ENCODE data around the gene PDZD2.
"Not testable (repeated sequence)": the region's sequence is repeated elsewhere in the genome, so short reads cannot be mapped to it uniquely, and the experiment has no call there.

The PDZD2 gene

DNA sequence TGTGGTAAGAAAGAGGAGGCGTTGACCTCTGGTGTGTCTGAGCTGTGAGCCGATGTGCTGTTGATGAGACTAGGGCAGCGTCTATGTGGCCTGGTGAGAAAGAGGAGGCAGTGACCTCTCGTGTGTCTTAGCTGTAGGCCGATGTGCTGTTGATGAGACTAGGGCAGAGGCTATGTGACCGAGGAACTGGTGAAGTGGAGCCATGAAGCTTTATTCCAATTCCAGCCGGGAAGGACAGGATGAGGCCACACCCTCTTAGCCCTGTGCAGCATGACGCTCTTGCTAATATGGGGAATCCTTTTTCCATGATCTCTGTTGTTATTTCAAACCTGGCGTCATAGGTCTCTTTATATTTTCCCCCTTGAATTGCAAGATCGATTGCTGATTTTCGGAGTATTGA lies 362.8 kb downstream of the PDZD2 start:
- no peak for DNase-seq (ENCODE audit: low read depth, low spot score)

DNA sequence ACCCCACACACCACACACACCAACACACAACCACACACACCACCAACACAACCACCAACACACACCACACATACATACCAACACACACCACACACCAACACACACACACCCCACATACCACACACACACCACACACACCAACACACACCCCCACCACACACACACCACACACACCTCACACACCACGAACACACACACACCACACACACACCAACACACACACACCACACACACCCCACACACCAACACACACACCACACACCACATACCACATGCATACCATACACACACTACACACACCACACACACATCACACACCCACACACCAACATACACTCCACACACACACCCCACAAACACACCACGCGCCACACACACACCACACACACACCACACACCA lies 363.8 kb downstream of the PDZD2 start:
- no peak for DNase-seq (ENCODE audit: low read depth, low spot score)

DNA sequence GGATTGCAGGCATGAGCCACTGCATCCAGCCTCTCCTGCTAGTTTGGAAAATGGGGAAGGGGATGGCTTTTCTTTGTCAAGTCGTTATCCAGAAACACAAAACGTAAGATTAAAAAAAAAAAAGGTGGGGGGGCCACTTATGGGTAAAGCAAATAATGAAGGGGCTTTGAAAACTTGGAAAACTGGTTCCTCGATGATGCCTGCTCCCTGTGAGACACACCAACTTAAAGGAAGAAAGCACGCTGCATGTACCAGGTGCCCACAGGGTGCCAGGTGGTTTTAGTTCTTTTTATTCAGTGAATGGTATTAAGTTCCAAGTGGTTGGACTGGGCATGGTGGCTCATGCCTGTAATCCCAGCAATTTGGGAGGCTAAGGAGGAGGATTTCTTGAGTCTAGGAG lies 365.1 kb downstream of the PDZD2 start:
- no peak for DNase-seq (ENCODE audit: low read depth, low spot score)

DNA sequence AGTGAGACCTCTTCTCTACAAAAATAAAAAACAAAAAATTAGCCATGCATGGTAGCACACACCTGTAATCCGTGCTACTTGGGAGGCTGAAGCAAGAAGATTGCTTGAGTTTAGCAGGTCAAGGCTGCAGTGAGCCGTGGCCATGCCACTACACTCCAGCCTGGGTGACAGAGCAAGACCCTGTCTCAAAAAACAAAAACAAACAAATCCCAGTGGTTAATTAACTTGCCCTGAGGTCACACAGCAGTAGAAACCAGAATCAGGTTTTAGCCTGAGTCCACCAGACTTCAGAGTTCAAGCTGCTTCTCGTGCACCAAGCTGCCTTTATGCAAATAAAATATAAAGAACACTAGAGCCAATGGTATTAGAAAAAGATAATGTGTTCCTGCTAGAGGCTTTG lies 365.5 kb downstream of the PDZD2 start:
- DNase-seq (ENCODE audit: low read depth, low spot score) = no peak

DNA sequence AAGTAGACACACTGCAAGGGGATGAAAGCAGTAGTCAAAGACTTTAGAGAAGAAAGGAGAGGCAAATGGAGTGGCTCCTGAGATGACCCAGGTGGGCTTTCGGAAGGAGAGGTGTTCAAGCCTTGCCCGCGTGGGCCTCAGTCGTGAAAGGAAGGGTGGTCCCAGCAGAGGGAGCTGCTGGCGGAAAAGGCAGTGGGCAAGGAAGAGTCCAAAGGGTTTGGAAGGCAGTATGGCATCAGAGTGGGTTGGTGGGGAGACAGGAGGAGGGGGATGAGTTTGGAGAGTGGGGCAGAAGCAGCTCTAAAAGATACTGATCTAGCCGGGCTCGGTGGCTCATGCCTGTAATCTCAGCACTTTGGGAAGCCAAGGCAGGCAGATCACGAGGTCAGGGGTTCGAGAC lies 369.8 kb downstream of the PDZD2 start:
- no peak for DNase-seq (ENCODE audit: low read depth, low spot score)

DNA sequence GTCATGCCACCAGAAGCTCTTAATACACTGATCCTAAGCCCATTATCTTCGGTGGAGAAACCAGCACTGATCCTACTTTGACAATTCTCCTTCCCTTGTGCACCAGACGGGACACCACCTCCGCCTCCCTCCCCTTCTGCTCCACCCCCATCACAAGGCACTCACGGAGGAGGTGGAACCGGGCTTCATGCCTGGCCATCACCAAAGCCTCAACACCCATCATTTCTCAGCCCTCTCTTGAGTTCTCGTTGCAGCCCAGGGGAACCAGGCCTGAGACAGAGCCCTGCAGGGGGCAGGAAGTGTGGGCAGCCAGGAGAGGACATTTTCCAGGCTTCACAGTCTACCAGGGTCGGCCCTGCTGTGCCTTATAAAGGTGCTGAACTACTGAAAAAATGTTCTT lies 374.7 kb downstream of the PDZD2 start:
- no peak for DNase-seq (ENCODE audit: low read depth, low spot score)

DNA sequence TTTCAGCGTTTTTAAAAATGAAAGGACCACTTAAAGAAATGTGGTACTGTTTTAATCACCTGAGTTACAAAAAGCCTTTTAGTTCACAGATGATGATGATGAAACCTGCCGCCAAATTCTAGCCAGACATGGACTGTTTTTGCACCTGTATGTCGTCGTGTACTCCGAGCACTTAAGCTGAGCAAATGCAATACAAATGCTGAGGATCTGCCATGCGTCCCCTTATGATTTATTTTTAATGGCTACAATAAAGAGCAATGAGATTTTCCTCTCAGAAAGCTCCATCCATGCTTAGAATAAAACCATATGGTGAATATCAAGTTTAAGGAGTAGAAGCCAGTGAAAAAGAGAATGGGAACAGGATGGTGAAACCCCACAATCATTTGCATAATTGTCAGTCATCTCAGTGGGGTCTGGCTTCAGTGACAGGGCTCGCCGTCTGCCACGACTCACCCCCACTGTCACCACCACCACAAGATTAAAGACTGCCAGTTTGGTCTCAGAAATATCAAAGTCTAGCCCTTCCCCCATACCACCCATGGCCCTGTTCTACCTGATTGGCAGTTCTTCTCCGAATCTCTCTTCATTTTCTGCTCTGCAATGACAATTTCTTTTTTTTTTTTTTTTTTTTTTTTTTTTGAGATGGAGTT lies 375.3 kb downstream of the PDZD2 start:
- DNase-seq (ENCODE audit: low read depth, low spot score) = no peak

DNA sequence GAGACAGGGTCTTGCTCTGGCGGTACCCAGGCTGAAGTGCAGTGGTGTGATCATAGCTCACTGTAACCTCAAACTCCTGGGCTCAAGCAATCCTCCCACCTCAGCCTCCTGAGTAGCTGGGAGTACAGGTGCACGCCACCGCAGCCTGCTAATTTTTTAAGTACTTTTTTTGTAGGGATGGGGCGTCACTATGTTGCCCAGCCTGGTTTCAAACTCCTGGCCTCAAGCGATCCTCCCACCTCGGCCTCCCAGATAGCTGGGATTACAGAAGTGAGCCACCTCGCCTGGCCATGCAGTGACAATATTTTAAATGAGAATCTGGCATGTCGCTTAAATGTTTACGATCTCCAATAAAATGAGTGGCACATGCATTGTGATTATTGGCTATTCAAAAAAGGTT lies 376.3 kb downstream of the PDZD2 start:
- not testable (repeated sequence) for DNase-seq (ENCODE audit: low read depth, low spot score)

DNA sequence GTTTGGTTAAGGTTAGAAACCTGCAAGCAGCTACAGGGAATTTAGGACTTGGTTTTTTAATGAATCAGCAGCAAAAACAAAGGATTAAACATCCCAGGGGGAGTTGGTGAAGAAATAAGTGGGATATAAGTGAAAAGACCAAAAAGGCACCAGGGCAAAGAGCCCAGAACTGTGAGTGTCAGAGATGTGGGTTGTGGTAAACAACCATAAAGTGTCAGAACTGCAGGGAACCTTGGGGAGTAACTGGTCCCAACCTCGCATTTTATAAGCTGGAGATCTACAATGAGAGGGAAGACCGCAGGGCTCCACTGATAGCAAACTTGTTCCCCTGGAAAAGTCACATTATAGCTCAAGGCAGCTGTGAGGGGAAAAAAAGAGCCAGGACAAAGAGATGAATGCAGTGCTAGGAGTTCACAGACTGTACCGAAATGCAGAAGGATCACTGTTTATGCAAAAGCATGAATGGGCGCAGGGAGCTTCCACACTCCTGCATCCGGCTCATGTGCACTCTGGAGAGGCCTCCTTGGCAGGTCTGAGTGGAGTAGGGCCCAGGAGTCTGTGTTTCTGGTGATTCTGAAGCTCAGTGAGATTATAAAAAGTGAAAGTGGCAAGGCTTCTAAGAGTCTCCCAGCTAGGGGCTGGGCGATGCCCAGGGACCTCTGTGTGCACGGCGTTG lies 378.9 kb downstream of the PDZD2 start:
- peak; percentile 86 for DNase-seq (ENCODE audit: low read depth, low spot score)

DNA sequence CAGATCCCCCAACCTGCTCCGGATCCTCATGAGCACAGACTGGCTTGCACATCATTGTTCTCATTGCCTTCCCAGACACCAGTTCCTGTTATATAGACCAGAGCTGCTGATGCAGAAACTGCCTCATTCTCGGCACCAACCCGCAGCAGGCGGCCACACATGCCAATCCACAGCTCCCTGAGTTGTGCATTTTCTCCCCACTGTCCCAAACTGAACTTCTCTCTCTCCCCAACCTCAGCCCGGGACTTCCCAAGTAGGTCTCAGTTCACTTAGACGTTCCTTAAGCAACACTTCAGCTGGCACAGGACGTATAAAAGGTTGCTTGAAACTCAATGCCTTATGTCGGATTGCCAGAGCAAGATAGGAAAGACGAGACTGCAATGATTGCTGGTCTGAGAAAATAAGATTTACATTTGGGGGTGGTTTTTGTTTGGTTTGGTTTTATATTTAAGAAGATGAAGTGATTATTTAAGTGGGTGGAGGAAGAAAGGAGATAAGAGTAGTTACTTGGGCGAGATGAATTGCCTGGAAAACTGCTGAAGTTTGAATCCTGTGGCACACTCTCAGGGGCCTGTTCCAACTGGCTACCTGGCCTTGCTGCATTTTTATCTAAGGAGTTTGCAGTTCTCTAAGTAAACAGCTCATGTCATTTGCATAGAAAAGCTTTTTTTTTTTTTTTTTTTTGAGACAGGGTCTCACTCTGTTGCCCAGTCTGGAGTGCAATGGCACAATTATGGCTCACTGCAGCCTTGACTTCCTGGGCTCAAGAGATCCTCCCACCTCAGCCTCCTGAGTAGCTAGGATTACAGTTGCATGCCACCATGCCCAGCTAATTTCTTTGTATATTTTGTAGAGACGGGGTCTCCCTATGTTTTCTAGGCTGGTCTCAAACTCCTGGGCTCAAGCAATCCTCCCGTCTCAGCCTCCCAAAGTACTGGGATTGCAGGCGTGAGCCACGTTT lies 379.8 kb downstream of the PDZD2 start:
- DNase-seq (ENCODE audit: low read depth, low spot score) = peak; percentile 52

DNA sequence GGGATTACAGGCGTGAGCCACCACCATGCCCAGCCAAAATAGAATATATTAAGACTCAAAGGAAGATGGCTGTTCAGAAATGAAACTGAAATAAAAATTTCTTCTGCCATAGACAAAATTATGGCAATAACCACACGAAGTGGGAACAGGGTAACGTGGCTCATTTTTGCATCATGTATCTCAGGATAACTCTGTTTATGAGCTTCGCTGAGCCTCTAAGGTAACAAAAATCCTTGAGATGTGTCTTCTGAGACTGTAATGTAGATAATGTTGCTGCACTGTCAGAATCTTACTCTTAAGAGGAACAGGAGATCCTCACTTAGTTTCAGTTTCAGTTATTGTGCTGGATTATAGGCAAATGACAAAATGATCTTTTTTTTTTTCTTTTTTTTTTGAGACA lies 381.3 kb downstream of the PDZD2 start:
- DNase-seq (ENCODE audit: low read depth, low spot score) = no peak

DNA sequence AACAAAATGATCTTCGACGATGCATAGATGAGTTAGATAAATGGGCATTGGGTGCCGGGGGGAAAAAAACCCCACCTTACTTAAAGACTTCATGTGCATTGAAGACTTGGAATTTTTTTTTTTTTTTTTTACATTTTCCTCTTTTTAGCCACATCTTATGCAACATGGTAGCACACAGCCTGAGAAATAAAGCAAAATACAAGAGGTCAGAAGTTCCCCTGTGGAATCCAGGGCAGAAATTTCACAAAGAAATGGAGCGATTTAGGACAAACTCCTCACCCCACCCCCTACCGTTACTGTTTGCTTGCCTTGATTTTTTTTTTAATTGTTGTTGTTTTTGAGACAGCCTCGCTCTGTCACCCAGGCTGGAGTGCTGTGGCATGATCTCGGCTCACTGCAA lies 382.0 kb downstream of the PDZD2 start:
- no peak for DNase-seq (ENCODE audit: low read depth, low spot score)

DNA sequence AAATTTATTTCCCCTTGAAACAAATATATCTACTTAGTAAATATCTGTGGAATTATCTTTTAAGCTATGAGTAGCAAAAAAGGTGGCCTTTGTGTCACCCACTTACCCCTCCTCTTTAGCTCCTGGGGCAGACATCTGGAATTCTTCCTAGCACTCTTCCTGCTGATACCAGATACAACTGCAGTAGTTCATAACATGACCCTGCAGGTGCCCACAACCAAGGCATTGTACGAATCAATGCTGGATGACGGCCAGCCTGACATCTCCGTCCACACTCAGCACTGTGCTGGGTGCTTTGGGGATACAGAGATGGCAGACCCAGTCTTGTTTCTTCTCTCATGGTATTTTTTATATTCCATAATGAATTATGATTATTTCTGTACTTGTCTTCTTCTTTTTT lies 382.8 kb downstream of the PDZD2 start:
- DNase-seq (ENCODE audit: low read depth, low spot score) = no peak

DNA sequence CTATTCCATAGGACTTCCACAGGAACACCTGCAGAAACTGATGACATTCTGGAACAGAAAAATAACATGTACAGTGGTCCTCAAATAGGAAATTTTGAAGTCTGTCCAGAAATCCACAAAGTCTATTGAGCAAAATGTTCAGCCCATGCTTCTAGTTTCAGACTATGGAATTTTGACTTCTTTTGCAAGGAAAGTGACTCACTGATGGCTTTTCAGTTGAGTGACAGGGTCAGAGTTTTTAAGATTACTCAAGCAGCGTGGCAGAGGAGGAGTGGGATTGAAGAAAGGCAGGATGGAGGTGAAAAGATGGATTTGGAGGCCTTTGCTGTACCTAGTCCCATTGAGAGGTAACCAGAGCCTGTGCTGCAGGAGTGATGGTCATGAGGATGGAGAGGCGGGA lies 383.7 kb downstream of the PDZD2 start:
- peak; percentile 13 for DNase-seq (ENCODE audit: low read depth, low spot score)

DNA sequence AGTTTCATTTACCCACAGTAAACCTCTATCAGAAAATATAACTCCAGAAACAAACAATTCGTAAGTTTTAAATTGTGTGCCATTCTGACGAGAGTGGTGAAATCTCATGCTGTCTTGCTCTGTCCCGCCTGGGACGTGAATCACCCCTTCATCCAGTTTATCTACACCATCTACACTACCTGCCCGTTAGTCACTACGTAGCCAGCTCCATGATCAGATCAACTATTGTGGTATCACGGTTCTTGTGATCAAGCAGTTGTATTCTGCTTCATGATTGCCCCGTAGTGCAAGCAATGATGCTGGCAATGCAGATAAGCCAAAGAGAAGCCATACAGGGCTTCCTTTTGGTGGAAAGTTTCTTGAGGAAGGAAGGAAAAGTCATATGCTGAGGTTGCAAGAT lies 384.9 kb downstream of the PDZD2 start:
- no peak for DNase-seq (ENCODE audit: low read depth, low spot score)

DNA sequence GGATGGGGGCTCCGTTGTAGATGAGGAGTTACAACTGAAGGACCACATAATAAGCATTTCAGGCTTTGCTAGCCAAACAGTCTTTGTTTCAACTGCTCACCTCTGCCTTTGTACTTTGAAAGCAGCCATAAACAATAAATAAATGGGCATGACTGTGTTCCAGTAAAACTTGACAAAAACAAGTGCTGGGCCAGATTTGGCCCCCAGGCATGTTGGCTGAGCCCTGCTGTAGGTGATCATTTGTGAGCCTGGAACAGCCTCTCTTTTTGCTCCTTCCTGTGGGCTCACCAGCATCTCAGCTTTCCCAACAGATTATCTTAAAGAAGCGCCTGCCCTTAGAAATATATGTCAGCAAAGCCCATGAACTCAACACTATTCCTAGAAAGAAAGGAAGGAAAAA lies 385.8 kb downstream of the PDZD2 start:
- DNase-seq (ENCODE audit: low read depth, low spot score) = no peak

DNA sequence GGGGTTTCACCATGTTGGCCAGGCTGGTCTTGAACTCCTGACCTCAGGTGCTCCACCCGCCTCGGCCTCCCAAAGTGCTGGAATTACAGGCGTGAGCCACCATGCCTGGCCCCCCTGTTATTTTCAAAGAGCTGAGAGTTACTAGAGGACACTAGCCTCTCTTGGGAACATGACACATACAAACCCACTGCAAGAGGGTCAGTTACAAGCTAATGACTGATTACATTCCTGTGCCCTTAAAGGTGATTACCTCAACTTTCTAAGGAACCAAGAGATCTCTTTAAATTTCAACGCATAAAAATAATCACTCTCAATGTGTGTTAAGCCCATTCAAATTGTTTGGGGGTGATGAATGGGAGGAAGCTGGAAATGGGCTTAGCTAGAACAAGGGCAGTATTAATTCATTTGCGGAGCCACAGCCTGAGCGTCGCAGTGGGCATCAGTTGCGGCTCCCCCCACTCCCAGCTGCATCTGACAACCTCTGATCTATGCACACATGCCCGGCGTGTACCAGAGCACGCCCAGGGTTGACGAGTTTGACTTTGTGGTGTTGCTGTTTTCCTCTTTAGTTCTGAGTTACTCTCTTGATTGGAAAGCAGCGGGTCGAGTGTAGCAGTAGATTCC lies 388.3 kb downstream of the PDZD2 start:
- DNase-seq (ENCODE audit: low read depth, low spot score) = peak; percentile 29

DNA sequence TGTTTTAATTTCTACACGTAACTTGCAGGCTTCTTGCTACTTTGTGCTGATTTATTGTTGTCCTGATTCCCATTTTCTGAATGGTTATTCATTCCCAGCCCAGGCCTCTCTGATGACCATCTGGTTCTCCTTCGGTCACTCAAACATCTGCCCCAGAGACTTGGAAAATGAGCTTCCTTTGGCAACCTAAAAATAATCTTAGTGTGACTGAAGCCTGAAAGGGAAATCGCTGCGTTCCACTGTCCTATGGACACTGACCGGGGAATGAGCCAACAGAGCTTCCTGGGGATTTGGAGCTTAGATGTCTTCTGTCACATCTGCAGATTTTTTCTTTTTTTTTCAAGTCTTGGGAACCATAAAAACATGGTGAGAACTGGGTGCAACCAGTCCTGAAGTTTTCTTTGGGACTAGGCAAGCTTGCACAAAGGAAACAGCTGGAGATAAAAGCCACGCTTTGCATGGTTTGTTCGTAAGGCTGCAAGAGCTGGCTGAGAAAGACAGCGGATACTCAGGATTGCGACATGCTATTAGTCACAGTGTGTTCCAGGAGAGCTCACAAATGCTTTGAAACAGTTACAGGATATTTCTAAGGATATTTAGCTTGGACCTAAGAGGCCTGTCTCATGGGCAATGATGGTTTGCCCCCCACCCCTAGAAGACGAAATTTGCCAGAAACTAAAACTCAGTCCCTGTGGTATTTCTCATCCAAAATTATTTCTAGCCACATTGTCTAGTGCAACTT lies 389.0 kb downstream of the PDZD2 start:
- peak; percentile 90 for DNase-seq (ENCODE audit: low read depth, low spot score)

DNA sequence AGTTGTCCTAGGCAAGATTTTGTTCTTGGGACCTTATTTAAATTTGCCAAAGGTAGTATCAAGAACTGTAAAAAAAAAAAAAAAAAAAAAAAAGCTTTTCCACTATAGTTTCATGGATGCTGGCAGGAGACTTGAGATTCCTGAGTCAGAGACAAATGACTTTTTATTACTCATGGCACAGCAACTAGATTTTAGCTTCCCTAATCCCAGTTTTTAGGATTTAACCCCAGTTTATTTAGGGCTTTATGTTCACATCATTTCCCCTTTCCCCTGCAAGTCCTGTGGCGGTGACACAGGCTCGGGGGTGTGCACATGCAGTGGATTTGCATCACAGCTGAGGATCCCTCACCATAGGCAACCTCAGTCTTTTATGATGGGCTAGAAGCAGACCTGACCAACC lies 390.3 kb downstream of the PDZD2 start:
- no peak for DNase-seq (ENCODE audit: low read depth, low spot score)

DNA sequence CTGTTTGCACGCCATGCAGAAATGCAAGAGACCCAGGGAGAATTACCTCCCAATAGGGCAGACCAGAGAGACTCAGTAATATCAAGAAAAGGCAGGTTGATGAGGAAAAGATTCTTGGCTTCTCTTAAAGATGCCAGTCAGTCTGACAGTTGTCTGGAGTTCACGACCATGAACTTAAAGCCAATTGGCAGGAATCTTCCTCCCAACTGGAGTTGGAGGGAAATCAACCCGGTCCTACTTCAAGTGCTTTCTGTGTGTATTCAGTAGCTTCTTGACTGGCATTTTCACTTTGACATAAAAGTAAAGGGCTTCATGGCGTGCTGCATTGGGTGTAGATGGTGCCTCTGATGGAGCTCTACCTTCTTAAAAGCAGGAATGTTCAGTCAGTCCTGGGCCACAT lies 390.9 kb downstream of the PDZD2 start:
- no peak for DNase-seq (ENCODE audit: low read depth, low spot score)

DNA sequence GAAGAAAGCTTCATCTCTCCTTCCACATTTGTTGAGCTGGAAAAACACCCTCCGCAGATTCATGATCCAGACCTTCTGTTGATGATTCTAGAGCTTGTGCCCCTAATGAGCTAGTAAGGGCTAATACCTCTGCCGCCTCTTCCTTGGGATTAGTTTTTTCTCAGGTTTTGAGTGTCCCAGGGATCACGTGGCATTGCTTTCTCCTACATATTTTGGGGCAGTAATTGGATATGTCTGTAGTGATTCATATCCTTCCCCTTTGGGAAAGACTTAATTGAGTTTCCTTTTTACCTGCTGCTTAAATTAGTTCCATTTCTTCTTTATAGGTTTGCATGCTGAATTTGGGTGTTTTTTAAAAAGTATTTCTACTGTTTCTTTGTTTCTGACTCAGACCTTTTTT lies 391.3 kb downstream of the PDZD2 start:
- DNase-seq (ENCODE audit: low read depth, low spot score) = no peak

All from astrocyte of the hippocampus (primary cell).